HG02852 (cell line): ENCODE results near the gene PRDM5.
A peak's percentile ranks its signal among the peaks of the same experiment; 100 is the strongest.
"Not testable (repeated sequence)": the region's sequence is repeated elsewhere in the genome, so short reads cannot be mapped to it uniquely, and the experiment has no call there.

ENCODE experiments used
- ATAC-seq: cut with Tn5 transposase; IDR thresholded peaks from one replicate; pipeline ENCODE4 v1.9.1; 2021; ENCODE audit warnings: mild to moderate bottlenecking, moderate library complexity; ENCODE audit not compliant: unreplicated experiment

PRDM5 gene

DNA sequence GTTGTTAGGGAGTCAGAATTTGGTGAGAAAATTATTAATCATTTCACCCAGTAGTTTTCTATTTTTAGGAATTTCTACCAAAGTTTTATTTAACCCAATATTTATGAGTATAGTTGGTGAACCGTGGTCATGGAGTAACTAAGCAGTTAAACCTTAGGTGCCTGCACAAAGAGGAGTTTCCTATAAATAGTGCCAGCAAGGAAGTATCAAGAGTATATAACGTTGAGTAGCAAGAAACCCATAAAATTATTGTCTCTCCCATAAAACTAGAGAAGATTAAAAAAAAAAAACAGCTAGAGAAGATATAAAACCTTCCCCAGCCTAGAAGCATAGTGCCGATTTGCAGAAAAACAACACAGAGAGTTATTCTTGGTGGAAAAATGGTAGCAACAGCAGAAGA lies 158.9 kb downstream of the PRDM5 start:
- ATAC-seq = no peak

DNA sequence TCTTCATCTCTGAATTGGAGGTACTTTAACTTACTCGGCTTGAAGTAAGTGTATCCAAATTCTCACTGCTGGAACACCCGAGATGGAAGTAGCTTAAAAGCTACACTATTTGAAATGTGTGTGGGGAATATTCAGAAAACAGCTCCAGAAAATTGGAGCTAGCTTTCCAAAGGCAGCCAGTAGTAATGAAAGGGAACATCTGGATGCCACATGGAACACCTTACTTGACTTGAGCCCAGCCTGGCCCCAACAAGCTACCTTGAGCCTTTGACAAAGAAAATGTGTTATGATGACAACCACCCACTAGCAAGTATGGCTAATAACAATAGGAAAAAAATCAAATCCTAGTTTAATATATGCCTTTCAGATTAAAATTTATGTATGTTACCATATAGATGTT lies 161.5 kb downstream of the PRDM5 start:
- no peak for ATAC-seq

DNA sequence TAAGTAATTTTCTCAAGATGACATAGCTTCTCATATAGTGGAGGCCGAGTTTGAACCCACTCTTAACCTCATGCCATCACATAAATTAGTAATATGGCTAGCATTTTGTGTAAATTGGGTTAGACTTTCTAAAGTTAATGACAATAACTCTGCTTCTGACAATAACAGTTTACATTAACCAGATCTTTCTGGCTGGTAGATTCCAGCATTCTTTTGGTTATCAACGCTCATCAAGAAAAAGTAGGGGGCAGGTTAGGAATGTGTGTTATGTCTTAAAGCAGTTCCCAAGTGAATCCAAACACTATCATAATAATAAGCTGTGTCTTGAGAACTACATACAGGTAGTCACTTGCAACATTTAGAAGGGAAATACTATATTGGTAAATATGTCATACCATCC lies 162.5 kb downstream of the PRDM5 start:
- no peak for ATAC-seq

DNA sequence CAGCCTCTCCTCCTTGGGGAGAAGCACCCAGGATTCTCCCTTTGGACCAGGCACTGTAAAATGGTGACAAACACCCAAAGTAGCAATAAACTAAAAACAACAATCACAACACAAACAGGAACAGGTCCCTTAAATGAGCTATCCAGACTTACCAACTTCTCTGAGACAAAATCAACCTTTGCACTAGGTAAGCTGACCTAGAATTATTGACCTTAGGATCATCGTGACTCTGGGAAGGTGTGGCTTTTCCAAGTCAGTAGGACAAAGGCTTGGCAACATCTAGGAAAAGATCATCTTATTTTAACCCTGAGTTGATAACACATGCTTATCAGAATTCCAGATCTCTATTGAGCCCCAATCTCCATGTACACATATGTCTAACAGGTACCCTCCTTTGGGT lies 166.7 kb downstream of the PRDM5 start:
- ATAC-seq = no peak

DNA sequence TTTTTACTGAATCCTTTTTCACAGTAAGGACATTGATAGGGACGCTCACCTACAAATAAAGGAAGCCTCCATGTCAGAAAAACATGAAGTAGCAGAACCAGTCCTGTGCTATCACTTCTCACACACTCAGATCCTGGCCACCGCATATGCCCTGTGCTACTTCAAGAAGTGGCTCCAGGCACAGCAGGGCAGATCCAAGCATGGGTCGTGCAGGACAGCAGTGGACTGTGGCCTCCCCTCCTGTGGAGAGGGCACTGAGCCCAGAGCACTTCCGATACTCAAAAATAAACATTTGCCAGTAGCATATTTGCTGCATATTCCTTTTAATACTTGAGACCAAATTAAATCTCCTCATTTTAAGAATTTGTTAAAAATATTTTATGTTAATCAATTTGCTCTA lies 167.9 kb downstream of the PRDM5 start:
- no peak for ATAC-seq

DNA sequence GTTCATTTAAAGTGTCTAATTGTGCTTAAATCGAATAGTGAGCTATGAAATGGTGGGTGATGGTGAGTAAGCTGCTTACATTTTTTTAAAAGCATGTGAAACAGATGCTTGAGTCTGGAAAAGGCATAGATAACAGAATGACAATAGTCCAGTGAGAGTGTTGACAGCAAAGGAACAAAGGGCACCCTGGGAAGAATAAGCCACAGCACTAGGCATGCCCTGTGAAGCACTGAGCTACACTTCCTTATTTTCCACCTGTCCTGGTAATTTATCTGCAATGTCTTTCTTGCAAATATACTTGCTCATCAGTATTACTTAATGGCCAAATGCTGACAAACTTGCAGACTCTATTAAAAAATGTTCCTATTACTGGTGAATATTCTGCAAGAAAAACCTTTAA lies 168.7 kb downstream of the PRDM5 start:
- no peak for ATAC-seq

DNA sequence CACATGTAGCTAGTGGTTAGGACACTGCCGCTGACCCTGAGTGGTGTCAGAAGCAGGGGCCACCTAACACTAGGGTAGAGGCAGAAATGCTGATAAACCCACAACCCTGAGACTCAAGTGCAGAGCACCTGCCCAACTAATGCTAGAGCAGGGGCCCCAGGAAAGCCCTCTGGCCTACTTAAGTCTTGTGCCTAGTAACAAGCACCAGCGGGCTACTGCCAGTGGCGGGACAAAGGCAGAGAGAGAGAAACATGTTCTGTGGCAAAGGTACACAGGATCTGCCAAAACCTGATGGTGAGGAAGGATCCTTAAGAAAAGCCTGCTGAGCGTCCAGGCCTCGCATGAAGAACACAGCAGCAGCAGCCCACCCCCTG lies 172.4 kb downstream of the PRDM5 start:
- no peak for ATAC-seq

DNA sequence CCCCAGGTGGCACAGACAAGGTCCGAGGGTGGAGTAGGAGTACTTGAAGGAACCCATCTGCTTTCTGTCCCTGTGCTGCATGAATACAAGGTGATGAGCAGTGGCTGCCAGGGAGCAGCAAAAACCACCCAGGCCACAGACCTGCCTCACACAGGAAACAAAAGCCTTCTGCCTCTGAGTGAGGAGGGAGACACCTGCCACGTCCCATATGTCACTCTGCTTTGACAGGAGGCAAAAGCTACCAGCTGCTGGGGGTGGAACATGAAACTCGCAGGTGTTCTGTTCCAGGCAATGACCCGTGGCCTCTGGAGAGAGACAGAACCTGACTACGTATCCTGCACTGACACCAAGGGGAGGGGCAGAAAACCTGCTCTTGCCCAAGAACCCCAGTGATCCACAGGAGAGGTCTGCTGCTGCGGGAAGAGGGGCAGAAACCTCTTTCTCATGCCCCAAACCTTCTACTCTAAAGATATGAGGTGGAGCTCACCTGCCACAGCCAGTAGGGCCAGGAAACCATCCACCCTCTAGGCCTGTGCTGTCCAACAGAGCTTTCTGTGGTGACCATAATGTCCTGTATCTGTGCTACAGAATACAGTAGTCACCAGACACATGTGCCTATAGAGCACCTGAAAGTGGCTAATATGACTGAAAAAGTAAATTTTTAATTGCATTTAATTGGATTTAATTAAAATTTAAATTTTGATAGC lies 172.9 kb downstream of the PRDM5 start:
- peak; percentile 97 for ATAC-seq

DNA sequence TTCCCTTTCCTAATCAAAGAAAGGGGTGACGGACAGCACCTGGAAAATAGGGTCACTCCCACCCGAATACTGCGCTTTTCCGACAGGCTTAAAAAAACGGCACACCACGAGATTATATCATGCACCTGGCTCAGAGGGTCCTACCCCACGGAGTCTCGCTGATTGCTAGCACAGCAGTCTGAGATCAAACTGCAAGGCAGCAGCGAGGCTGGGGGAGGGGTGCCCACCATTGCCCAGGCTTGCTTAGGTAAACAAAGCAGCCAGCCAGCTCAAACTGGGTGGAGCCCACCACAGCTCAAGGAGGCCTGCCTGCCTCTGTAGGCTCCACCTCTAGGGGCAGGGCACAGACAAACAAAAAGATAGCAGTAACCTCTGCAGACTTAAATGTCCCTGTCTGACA lies 180.9 kb downstream of the PRDM5 start:
- not testable (repeated sequence) for ATAC-seq

DNA sequence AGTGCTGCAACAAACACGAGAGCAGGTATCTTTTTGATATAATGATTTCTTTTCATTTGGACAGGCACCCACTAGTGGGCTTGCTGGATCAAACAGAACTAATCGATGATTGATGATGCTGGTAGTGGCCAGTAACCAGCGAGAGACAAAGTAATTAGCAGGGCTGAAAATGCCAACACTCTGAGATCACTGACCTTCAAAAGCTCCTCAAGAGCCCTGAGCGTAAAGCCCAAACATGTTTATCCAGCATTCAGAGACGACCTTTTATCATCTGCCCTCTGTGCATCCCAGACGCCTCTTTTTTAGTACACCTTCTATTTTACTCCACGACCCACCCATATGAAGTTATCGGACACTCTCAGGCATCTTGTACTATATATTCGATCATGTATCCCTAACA lies 186.2 kb downstream of the PRDM5 start:
- ATAC-seq = no peak

DNA sequence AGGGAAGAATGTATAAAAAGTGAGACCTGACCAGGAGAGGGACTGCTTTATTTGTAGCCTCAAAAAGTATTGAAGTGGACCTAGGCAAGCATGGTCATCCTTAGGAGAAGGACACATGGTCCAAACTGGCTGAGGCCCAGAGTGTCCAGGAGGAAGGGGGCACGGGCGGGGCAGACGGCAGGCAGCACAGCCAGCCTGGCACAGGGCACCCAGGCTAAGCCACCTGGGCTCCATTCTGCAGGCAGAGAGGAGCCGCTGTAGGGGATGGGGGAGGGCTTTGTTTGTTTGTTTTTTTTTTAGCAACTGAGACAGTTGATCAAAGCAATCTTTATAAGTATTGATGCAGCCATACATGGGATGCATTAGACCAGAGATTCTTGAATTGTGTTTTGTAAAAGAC lies 188.6 kb downstream of the PRDM5 start:
- no peak for ATAC-seq

DNA sequence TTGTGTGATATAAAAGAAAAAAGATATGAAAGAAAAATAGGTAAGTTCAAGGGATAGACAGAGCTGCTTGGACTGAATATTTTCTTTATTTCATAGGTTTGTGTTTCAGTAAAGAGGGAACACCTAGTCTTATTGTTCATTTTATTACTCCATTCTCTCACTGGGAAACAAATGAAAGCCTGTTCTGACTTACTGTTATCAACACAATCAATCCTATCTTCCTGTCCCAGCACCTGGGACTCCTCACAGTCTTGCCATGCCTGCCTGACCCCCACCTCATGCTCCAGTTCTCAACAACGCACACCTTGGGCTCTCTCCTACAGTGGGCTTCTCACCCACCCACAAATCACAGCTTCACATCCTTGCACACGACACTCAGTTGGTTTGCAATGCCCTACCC lies 189.5 kb downstream of the PRDM5 start:
- no peak for ATAC-seq

DNA sequence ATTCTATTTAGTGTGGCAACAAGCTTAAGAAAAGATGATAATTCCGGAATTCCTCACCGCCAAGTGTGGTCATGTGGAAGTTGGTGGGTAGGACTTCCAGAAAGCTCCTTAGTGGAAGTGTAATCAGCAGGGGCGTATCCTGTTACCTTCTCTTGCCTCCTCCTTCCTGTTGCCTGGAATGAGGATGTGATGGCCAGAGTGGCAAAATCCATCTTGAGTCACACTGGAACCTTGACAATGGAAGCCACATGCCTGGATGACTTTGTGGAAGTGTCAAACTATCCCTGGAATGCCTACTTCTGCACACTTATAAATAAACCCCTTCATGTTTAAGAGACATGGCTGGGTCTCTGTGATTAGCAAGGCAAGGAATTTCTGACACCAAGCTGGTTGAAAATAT lies 191.0 kb downstream of the PRDM5 start:
- no peak for ATAC-seq

DNA sequence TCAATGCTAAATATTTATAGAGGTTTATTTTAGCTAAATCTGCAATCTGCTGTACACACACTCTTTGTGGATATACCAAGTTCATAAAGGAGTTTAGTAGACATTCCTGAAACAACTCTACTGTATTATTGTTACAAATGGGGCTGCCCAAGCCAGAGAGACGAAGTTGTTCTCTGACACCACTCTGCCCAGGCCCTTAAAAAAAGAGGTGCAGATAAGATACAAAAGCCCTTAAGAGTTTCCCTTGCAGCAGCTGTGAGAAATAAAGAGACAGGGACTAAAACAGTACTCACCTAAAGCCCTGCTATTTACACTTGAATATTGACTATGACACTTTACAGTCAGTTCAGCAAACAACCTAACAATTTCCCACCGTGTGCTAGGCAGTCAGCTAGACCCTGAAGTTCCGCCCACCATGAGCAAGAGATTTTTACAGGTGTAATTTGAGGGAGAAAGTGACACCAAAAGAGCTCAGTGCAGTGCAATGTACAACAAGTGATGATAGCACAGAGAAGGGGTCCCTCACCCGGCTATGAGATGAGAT lies 191.7 kb downstream of the PRDM5 start:
- ATAC-seq = no peak

DNA sequence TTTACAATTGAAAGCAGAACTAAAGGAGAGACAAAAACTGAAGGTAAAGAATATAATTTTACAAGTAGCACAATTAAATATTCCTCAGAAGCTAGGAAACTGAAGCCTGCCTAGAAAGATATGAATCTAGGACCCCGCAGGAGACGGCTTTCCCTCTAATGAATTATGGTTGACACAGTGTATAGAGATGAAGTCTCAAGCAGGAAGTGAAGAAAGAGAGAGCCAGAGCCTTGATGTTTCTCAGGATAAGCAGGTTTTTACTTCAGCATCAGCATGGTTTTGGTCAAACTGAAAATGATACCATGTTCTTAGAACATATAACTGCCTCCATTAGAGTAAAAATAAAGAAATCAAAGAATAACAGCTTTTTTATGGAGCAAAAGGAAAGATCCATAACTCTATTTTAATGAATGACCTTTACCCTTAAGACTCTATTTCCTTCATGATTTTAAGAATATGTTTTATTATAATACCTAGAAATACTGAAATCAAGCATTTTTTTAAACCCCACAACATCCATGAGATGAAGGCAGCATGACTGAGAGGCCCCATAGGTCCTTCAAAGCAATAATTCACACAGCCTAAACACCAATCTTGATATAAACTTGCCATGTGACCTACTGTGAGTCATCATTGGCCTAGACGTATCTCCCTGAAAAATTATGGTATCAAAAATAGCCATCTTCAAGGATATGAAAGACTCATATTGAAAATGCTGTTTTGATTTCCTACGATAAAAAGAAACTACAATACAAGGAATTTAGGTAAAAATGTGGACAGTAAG lies 193.4 kb downstream of the PRDM5 start:
- no peak for ATAC-seq

DNA sequence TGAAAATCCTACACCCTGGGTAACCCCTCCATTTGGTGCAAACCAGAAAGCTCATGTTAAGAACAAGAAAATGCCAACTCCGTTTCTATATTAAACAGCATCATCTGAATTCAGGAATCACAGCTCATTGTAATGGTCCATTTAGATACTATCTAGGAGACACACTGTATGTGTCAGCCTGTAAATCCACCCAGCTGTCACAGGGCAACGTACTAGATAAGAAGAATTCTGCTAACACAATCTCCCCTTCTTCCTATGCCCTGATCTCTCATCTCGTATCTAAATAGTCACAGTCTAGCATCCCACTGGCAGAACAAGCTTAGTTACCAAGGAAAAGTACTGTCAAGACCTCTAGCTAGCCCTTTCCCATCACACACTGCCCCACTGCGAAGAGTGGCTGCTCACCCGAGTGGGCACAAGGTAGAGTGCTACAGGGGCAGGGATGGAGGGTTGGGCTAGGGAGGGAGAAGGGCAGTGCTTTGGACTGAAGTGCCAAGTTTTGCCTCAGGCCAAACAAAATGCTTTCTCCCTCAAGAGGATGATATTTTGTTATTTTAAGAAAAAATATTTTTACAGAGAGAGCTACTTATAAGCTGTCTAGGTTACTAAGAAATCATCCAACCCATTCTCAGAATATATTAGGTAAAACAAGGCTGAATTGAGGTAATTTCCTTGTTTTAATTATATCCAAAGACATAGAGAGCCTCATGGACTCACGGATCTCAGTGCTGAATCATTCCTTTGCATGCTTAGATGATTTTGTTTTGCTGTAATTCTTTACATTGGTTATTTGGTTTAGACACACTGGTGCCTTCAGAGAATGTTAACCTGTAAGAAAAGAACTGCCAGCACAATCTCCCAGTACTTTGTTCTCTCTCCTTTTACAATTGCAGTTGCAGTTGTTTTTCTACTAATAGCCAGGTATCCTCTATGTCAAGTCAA lies 196.6 kb downstream of the PRDM5 start:
- no peak for ATAC-seq

DNA sequence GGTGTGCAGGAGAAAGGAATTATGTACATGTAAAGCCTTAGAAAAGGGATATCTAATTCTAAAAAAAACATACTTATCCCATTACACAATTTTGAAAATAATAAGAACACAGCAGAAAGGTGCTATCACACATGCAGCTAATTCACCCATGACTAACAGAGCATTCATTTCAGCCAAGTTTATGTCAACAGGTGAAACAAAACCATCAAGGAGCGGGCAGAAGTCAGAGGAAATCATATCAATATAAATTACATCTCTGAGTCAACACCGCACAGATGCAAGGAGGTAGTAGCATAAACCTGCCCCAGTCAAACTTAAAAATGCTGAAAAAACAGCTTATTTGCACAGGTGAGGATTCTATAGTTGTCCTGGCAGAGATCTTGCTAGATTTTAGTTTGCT lies 197.9 kb downstream of the PRDM5 start:
- ATAC-seq = no peak

DNA sequence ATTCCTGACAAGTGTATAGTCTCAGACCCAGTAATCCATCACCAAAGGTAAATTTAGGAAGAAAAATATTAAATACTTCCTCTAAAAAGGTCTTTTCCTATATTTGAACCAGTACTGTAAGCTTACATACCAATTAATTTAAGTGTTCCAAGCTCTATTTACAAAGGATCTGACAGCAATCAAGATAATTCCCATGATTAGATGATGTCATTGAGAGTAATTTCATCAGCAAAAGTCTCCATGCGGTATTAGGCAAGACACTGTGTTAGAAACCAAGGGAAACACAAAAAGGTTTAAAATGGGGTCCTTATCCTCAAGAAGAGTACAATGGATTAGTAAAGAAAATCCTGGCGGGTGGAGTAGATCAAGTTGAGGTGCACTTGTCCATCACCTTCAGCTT lies 198.5 kb downstream of the PRDM5 start:
- ATAC-seq = no peak

DNA sequence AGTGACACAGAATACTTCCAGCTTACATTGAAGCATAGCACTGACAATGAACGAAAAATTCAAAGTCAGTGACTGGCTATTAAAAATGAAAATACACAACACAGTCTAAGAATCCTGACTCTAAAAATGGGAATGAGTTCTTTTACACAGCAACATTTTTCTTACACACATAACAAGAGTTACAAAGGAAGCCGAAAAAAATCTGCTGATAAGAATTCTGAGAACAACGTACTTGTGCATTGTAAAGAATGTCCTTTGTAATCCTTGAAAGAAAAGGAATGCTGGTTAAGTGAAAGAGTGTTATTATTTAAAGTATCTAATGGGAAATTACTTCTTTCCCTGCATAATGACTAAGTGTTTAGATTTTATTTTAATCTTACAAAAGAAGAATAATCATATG lies 199.4 kb downstream of the PRDM5 start:
- no peak for ATAC-seq

DNA sequence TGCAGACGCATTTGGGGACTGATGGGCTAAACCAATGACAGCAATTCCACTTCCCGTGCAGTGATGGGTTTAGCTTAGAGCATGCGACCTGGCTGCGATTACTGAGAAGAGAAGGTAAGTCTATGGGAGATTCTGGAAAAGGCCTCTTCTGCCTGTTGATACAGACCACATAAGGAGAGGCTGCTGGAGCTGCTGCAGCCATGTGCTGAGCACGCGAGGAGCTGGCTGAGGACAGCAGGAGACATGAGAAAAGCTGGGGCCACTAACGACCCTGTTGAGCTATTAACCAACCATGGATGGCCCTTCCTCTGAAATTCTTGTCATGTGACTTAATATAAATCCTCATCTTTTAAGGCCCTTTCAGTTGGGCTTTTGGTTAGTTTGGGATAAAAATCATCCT lies 199.9 kb downstream of the PRDM5 start:
- ATAC-seq = no peak

DNA sequence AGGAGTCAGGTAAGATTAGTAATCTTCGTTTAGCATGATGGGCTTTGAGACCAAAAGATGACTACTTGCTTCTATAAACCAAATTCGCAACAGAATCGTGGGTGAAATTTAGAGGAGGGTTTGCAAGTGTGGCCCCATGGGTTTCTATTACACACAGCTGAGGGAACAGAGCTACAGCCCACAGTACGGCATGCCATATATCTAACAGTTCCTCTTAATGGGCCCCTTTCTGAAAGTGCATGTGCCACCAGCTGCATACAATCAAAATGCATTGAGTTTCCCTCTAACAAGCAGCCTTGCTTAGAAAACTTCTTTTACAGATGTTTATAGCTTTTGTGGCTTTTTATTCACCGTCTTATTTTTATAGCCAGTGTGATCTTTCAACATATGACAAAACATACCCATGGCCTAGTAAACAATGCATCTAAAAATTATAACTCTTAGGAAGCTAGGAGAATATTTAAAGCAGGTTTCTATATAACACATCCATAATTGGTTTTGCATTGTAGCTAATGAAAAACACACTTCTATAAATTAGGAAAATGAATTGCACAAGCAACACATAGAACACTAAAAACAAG lies 202.1 kb downstream of the PRDM5 start:
- ATAC-seq = no peak
